Hepatocyte (in vitro differentiated cells): ENCODE data around the gene MEIS1. TPM values are rescaled to one million over a fixed set of nuclear protein-coding genes. Genes with fewer than 3 reads are reported as not detected.

Experiments used
- DNase-seq: peaks from one replicate; pipeline ENCODE4 v3.0.0-alpha.2; 2016; ENCODE audit warnings: low spot score
- H2AFZ ChIP-seq: fragments of 200-600 bp; sonication (generic); 2 replicates; pipeline ENCODE4 v1.6.0; 2016; ENCODE audit warnings: antibody characterized with exemption, mild to moderate bottlenecking
- H3K27ac ChIP-seq: fragments of 200-600 bp; sonication (generic); 2 replicates; pipeline ENCODE4 v1.5.1; 2016; ENCODE audit warnings: mild to moderate bottlenecking
- H3K27me3 ChIP-seq: fragments of 200-600 bp; sonication (generic); 2 replicates; pipeline ENCODE4 v1.6.1; 2016
- H3K36me3 ChIP-seq: fragments of 200-600 bp; sonication (generic); replicated peaks from 2 replicates; pipeline ENCODE4 v1.5.1; 2016; ENCODE audit warnings: low read depth; ENCODE audit not compliant: insufficient read depth
- H3K4me1 ChIP-seq: fragments of 200-600 bp; sonication (generic); 2 replicates; pipeline ENCODE4 v1.5.1; 2016; ENCODE audit warnings: mild to moderate bottlenecking, moderate library complexity; ENCODE audit not compliant: insufficient read depth
- H3K4me2 ChIP-seq: fragments of 200-600 bp; sonication (generic); 2 replicates; pipeline ENCODE4 v1.6.0; 2016
- H3K4me3 ChIP-seq: fragments of 200-600 bp; sonication (generic); 2 replicates; pipeline ENCODE4 v1.5.1; 2016; ENCODE audit warnings: mild to moderate bottlenecking
- H3K79me2 ChIP-seq: fragments of 200-600 bp; sonication (generic); 2 replicates; pipeline ENCODE4 v1.6.0; 2017; ENCODE audit warnings: mild to moderate bottlenecking
- H3K9me2 ChIP-seq: fragments of 200-600 bp; sonication (generic); replicated peaks from 2 replicates; pipeline ENCODE4 v1.6.0; 2017; ENCODE audit warnings: mild to moderate bottlenecking; ENCODE audit not compliant: insufficient read depth
- H3K9me3 ChIP-seq: fragments of 200-600 bp; sonication (generic); 2 replicates; pipeline ENCODE4 v1.5.1; 2016; ENCODE audit warnings: low read depth, mild to moderate bottlenecking
- H4K20me1 ChIP-seq: fragments of 200-600 bp; sonication (generic); 2 replicates; pipeline ENCODE4 v1.6.0; 2016; ENCODE audit warnings: mild to moderate bottlenecking; ENCODE audit not compliant: insufficient read depth, poor library complexity, severe bottlenecking
- CTCF ChIP-seq: fragments of 200-600 bp; sonication (generic); IDR thresholded peaks from 2 replicates; pipeline ENCODE4 v1.5.1; 2016; ENCODE audit warnings: antibody characterized with exemption, mild to moderate bottlenecking; ENCODE audit not compliant: poor library complexity
- EZH2 ChIP-seq: fragments of 200-600 bp; sonication (generic); IDR thresholded peaks from 2 replicates; pipeline ENCODE4 v1.6.1; 2016; ENCODE audit warnings: antibody characterized with exemption, mild to moderate bottlenecking, borderline replicate concordance
- EZH2phosphoT487 ChIP-seq: fragments of 200-600 bp; sonication (generic); IDR thresholded peaks from one replicate; pipeline ENCODE4 v1.6.1; 2018; ENCODE audit warnings: antibody characterized with exemption, mild to moderate bottlenecking, low read depth, moderate library complexity; ENCODE audit not compliant: unreplicated experiment, severe bottlenecking
- WGBS: methylation state at CpG from one replicate; pipeline ENCODE4 v1.1.6; 2016; ENCODE audit warnings: low lambda C conversion rate; ENCODE audit errors: missing lambda C conversion rate; 5-methylcytosine and 5-hydroxymethylcytosine counted together
- polyA plus RNA-seq: library from polyadenylated mRNA; unstranded; fragments of >200 nt; fragmentation: Nextera tagmentation; extraction: Ambion mirVana; gene quantifications from 2 replicates; pipeline ENCODE4 v1.2.1, GENCODE V29; 2016
- total RNA-seq: library from RNA; depleted of rRNA; stranded (reverse); fragments of >200 nt; gene quantifications from 2 replicates; pipeline ENCODE4 v1.2.3, GENCODE V29; 2014

Gene MEIS1
- total and polyA plus RNA-seq, 2 experiments from 2014 or later = 29.6 to 35.5 TPM

GRCh38 chr2:66429693-66430504 is 5.0 kb upstream of the MEIS1 start:
- H4K20me1 ChIP-seq = no peaks in the 10 kb centered on the region
- peaks cover 18% of the 10 kb centered on the region for H3K27me3 ChIP-seq
- H3K4me2 ChIP-seq = peak overlapping the region; percentile 87
- no peak for TF ChIP-seq EZH2phosphoT487
- no peak for TF ChIP-seq CTCF
- no peak for TF ChIP-seq EZH2
- H3K27ac ChIP-seq = no peak overlapping the region
- no peak for DNase-seq
- no peaks in the 10 kb centered on the region for H3K9me2 ChIP-seq
- H3K79me2 ChIP-seq = no peaks in the 10 kb centered on the region
- H3K4me3 ChIP-seq = no peak overlapping the region
- peaks cover 4% of the 10 kb centered on the region for H3K4me1 ChIP-seq
- H2AFZ ChIP-seq = no peak overlapping the region
- H3K36me3 ChIP-seq = no peaks in the 10 kb centered on the region
- no peaks in the 10 kb centered on the region for H3K9me3 ChIP-seq

GRCh38 chr2:66430505-66431273 is 4.2 kb upstream of the MEIS1 start:
- 30% methylated on average over 9 of the region's 9 CpGs for WGBS
- Histone ChIP-seq H3K9me3 (no peaks in the 10 kb centered on the region), H3K27me3 (peaks cover 14% of the 10 kb centered on the region), H2AFZ (no peak overlapping the region), H3K36me3 (no peaks in the 10 kb centered on the region), H3K4me2 (peak overlapping the region; percentile 87), H3K27ac (peak overlapping the region; percentile 14), H3K9me2 (no peaks in the 10 kb centered on the region), H3K79me2 (peaks cover 1% of the 10 kb centered on the region), H3K4me1 (peaks cover 4% of the 10 kb centered on the region), H4K20me1 (no peaks in the 10 kb centered on the region), H3K4me3 (no peak overlapping the region)
- DNase-seq = no peak
- no peak for TF ChIP-seq EZH2
- no peak for TF ChIP-seq CTCF
- no peak for TF ChIP-seq EZH2phosphoT487

- Histone ChIP-seq H3K36me3 (no peaks in the 10 kb centered on the region), H3K9me2 (no peaks in the 10 kb centered on the region), H3K4me3 (no peak overlapping the region), H3K27me3 (peaks cover 8% of the 10 kb centered on the region), H3K4me1 (peaks cover 4% of the 10 kb centered on the region), H2AFZ (no peak overlapping the region), H3K9me3 (no peaks in the 10 kb centered on the region), H3K4me2 (peak overlapping the region; percentile 87), H3K79me2 (peaks cover 7% of the 10 kb centered on the region), H3K27ac (peak overlapping the region; percentile 14), H4K20me1 (no peaks in the 10 kb centered on the region)
- no peak for DNase-seq
- TF ChIP-seq EZH2phosphoT487 (no peak), EZH2 (no peak), CTCF (no peak)
Observed at GRCh38 chr2:66431274-66431642, 3.7 kb upstream of the MEIS1 start.
